Ovary (tissue), 3 donors: ENCODE results near the gene GPN1.

Experiments
- EP300 ChIP-seq: sonication (generic); formaldehyde crosslinking; IDR thresholded peaks from one replicate; pipeline ENCODE4 v1.6.1; 2017; ENCODE audit warnings: antibody characterized with exemption
- POLR2A ChIP-seq: fragments of 450-650 bp; IDR thresholded peaks from one replicate; pipeline ENCODE4 v1.6.1; 2017; ENCODE audit warnings: antibody characterized with exemption, mild to moderate bottlenecking, moderate library complexity
- TF ChIP-seq, protein P1 (sequence below), 3 donors: fragments of 450-650 bp in 2 of 3; fragments of 200-600 bp in 1 of 3; IDR thresholded peaks; one replicate each; pipeline versions ENCODE4 v1.5.1 to v1.8.0; 2016 to 2022; ENCODE audit warnings: antibody characterized with exemption in 3 of 3, mild to moderate bottlenecking in 1 of 3
- donor health status: DM: no; HTN: no; CAD: no.

DNA sequence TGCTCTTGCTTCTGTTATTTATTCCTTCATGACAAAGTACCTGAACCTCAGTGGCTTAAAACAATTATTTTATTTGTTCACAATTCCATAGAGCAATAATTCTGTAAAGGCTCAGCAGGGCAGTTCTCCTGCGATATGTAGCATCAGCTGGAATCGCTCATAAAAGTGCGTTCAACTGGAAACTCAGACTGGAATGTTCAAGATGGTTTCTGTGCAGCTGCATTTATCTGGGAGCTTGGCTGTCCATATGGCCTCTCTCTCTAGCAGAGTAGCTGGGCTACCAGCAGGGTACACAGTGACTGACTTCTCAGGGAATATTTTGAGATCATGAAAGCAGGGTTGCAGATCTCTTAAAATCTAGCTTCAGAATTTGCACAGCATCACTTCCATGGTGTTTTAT lies 13.5 kb upstream of the GPN1 start:
- TF ChIP-seq, protein P1, sequence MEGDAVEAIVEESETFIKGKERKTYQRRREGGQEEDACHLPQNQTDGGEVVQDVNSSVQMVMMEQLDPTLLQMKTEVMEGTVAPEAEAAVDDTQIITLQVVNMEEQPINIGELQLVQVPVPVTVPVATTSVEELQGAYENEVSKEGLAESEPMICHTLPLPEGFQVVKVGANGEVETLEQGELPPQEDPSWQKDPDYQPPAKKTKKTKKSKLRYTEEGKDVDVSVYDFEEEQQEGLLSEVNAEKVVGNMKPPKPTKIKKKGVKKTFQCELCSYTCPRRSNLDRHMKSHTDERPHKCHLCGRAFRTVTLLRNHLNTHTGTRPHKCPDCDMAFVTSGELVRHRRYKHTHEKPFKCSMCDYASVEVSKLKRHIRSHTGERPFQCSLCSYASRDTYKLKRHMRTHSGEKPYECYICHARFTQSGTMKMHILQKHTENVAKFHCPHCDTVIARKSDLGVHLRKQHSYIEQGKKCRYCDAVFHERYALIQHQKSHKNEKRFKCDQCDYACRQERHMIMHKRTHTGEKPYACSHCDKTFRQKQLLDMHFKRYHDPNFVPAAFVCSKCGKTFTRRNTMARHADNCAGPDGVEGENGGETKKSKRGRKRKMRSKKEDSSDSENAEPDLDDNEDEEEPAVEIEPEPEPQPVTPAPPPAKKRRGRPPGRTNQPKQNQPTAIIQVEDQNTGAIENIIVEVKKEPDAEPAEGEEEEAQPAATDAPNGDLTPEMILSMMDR (IDR thresholded peaks at IDR 0.05): no peak
- no peak for TF ChIP-seq POLR2A
- no peak for TF ChIP-seq EP300
